ENCODE data around the gene DNAH5.

DNA sequence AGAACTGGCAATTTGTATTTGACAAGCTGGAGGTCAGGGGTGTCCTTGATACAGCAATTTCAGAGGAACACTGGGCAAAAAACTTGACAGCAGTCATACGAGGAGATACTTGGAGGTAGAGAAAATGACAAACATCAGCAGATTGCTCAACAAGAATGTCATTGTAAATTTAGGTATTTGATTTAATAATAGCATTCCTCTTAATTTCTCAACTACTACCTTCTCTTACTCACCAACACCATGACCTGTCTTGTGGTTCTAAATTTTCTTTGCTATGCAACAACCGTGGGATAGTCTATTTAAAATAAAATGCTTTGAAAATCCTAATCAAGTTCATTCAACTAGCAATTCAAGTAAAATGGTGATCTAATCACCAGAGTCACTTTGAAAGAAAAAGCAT, 128.4 kb downstream of the DNAH5 start:
- no peak for TF ChIP-seq POLR2A (IDR thresholded peaks at IDR 0.05; ENCODE audit: low read depth, low read length)
- no peak for TF ChIP-seq TAF1 (IDR thresholded peaks at IDR 0.05; ENCODE audit: borderline replicate concordance, low read depth, low read length)
- TF ChIP-seq POLR2AphosphoS5 (IDR thresholded peaks at IDR 0.05; ENCODE audit: low read depth, low read length) = no peak
